ENCODE measurements around the gene UBE2S.

- TF ChIP-seq CTCF (IDR thresholded peaks at IDR 0.05) (no peak), POLR2A (IDR thresholded peaks at IDR 0.05) (no peak)
These were observed 600 bp downstream of the UBE2S start for GRCh38 chr19:55406826-55407549.

All from lower leg skin (tissue), 3 donors.